ENCODE measurements around the gene NPDC1. TPM values are rescaled to one million over a fixed set of nuclear protein-coding genes. Genes with fewer than 3 reads are reported as not detected.

The NPDC1 gene
- total RNA-seq (2014; rRNA removed; shearing (Covaris generic)) (41.9 and 43.1 TPM in 2 replicates), polyA plus RNA-seq (2016; fragmentation: Nextera tagmentation; extraction: Ambion mirVana) (121 and 122 TPM in 2 replicates)

GRCh38 chr9:137046088-137046787 lies at the start of gene NPDC1:
TSS of gene NPDC1 (minus strand) at chr9:137046177. CDS start at chr9:137045989, 188 bp downstream.
- H3K9ac ChIP-seq = peak within 1 kb of the TSS; percentile 70
- H3K4me3 ChIP-seq = peak within 1 kb of the TSS; percentile 87
- TF ChIP-seq EZH2 (IDR thresholded peaks at IDR 0.05; ENCODE audit: insufficient read depth, poor library complexity, severe bottlenecking) (no peak), EZH2phosphoT487 (IDR thresholded peaks at IDR 0.05; ENCODE audit: insufficient read depth, low read depth) (no peak)
- peaks cover 25% of the 10 kb centered on the region for H3K79me2 ChIP-seq (ENCODE audit: insufficient read depth)
- H3K9me2 ChIP-seq (ENCODE audit: insufficient read depth) = no peaks in the 10 kb centered on the region
- no peaks in the 10 kb centered on the region for H3K36me3 ChIP-seq (ENCODE audit: low read depth)
- H3K9me3 ChIP-seq (ENCODE audit: low read depth) = no peaks in the 10 kb centered on the region
- H3K4me2 ChIP-seq (ENCODE audit: unreplicated experiment) = peak within 1 kb of the TSS; percentile 95
- WGBS, 2 experiments (ENCODE audit: low coverage in 1 of 2, low lambda C conversion rate in 2 of 2, missing lambda C conversion rate in 2 of 2) = 1 to 2% methylated on average over 43 to 45 of the region's 57 CpGs
- no peaks in the 10 kb centered on the region for H3F3A ChIP-seq (ENCODE audit: insufficient read depth)
- peak within 1 kb of the TSS; percentile 93 for H2AFZ ChIP-seq
- H4K20me1 ChIP-seq (ENCODE audit: insufficient read depth) = no peaks in the 10 kb centered on the region; the same call in 1 of the 2 replicates
- DNase-seq = peak; percentile 90
- peaks cover 8% of the 10 kb centered on the region; the same call in 1 of the 2 replicates for H3K4me1 ChIP-seq (ENCODE audit: insufficient read depth)
- H3K27me3 ChIP-seq (replicated peaks; ENCODE audit: insufficient read depth) = peaks cover 9% of the 10 kb centered on the region
- in situ Hi-C loops (cut with MboI) = no loop called here
- peak within 1 kb of the TSS; percentile 25 for H3K27ac ChIP-seq

GRCh38 chr9:137089232-137089947 lies 43.4 kb upstream of the NPDC1 start:
- H3K27me3 ChIP-seq (replicated peaks; ENCODE audit: insufficient read depth) = no peaks in the 10 kb centered on the region
- H3K4me3 ChIP-seq = no peak overlapping the region
- in situ Hi-C loops (cut with MboI) = no loop called here
- no peak overlapping the region for H3K4me2 ChIP-seq (ENCODE audit: unreplicated experiment)
- H3F3A ChIP-seq (ENCODE audit: insufficient read depth) = peaks cover 11% of the 10 kb centered on the region; the same call in 1 of the 2 replicates
- no peaks in the 10 kb centered on the region for H3K9me2 ChIP-seq (ENCODE audit: insufficient read depth)
- H3K36me3 ChIP-seq (ENCODE audit: low read depth) = peaks cover 5% of the 10 kb centered on the region; the same call in 1 of the 2 replicates
- no peak overlapping the region for H2AFZ ChIP-seq
- no peaks in the 10 kb centered on the region for H3K9me3 ChIP-seq (ENCODE audit: low read depth)
- no peaks in the 10 kb centered on the region for H4K20me1 ChIP-seq (ENCODE audit: insufficient read depth)
- WGBS, 2 experiments (ENCODE audit: low coverage in 1 of 2, low lambda C conversion rate in 2 of 2, missing lambda C conversion rate in 2 of 2) = 59 to 60% methylated on average over 11 of the region's 11 CpGs
- no peak overlapping the region for H3K9ac ChIP-seq
- peaks cover 18% of the 10 kb centered on the region for H3K4me1 ChIP-seq (ENCODE audit: insufficient read depth)
- TF ChIP-seq EZH2 (IDR thresholded peaks at IDR 0.05; ENCODE audit: insufficient read depth, poor library complexity, severe bottlenecking) (no peak), EZH2phosphoT487 (IDR thresholded peaks at IDR 0.05; ENCODE audit: insufficient read depth, low read depth) (no peak)
- H3K79me2 ChIP-seq (ENCODE audit: insufficient read depth) = peaks cover 44% of the 10 kb centered on the region
- DNase-seq = no peak
- no peak overlapping the region for H3K27ac ChIP-seq

GRCh38 chr9:137088121-137088520 lies 42.1 kb upstream of the NPDC1 start:
- no peak for TF ChIP-seq EZH2 (IDR thresholded peaks at IDR 0.05; ENCODE audit: insufficient read depth, poor library complexity, severe bottlenecking)
- no peak for TF ChIP-seq EZH2phosphoT487 (IDR thresholded peaks at IDR 0.05; ENCODE audit: insufficient read depth, low read depth)
- WGBS, 2 experiments (ENCODE audit: low coverage in 1 of 2, low lambda C conversion rate in 2 of 2, missing lambda C conversion rate in 2 of 2) = 91% methylated on average over 5 of the region's 5 CpGs
- no peaks in the 10 kb centered on the region for H3K9me2 ChIP-seq (ENCODE audit: insufficient read depth)
- peaks cover 5% of the 10 kb centered on the region; the same call in 1 of the 2 replicates for H3K36me3 ChIP-seq (ENCODE audit: low read depth)
- H3K79me2 ChIP-seq (ENCODE audit: insufficient read depth) = peaks cover 44% of the 10 kb centered on the region
- peak overlapping the region; percentile 79 for H3K4me3 ChIP-seq
- H3K9me3 ChIP-seq (ENCODE audit: low read depth) = no peaks in the 10 kb centered on the region
- DNase-seq = no peak
- H4K20me1 ChIP-seq (ENCODE audit: insufficient read depth) = no peaks in the 10 kb centered on the region
- H3K4me2 ChIP-seq (ENCODE audit: unreplicated experiment) = peak overlapping the region; percentile 93
- peaks cover 21% of the 10 kb centered on the region for H3F3A ChIP-seq (ENCODE audit: insufficient read depth)
- H3K27me3 ChIP-seq (replicated peaks; ENCODE audit: insufficient read depth) = no peaks in the 10 kb centered on the region
- H2AFZ ChIP-seq = peak overlapping the region; percentile 72; the same call in 1 of the 2 replicates
- no peak overlapping the region for H3K27ac ChIP-seq
- peaks cover 28% of the 10 kb centered on the region for H3K4me1 ChIP-seq (ENCODE audit: insufficient read depth)
- peak overlapping the region; percentile 92; the same call in 1 of the 2 replicates for H3K9ac ChIP-seq
- in situ Hi-C loops (cut with MboI) = no loop called here

GRCh38 chr9:137087409-137087925 lies 41.5 kb upstream of the NPDC1 start:
- peak overlapping the region; percentile 92 for H3K9ac ChIP-seq
- peaks cover 42% of the 10 kb centered on the region for H3K79me2 ChIP-seq (ENCODE audit: insufficient read depth)
- peak overlapping the region; percentile 88 for H3K27ac ChIP-seq
- H3K4me2 ChIP-seq (ENCODE audit: unreplicated experiment) = peak overlapping the region; percentile 93
- H3K4me3 ChIP-seq = peak overlapping the region; percentile 79
- WGBS, 2 experiments (ENCODE audit: low coverage in 1 of 2, low lambda C conversion rate in 2 of 2, missing lambda C conversion rate in 2 of 2) = 5% methylated on average over 22 of the region's 22 CpGs
- H3K27me3 ChIP-seq (replicated peaks; ENCODE audit: insufficient read depth) = no peaks in the 10 kb centered on the region
- H2AFZ ChIP-seq = peak overlapping the region; percentile 72
- H3K9me2 ChIP-seq (ENCODE audit: insufficient read depth) = no peaks in the 10 kb centered on the region
- peaks cover 27% of the 10 kb centered on the region for H3F3A ChIP-seq (ENCODE audit: insufficient read depth)
- H3K4me1 ChIP-seq (ENCODE audit: insufficient read depth) = peaks cover 34% of the 10 kb centered on the region
- in situ Hi-C loops (cut with MboI) = no loop called here
- H4K20me1 ChIP-seq (ENCODE audit: insufficient read depth) = no peaks in the 10 kb centered on the region
- TF ChIP-seq EZH2 (IDR thresholded peaks at IDR 0.05; ENCODE audit: insufficient read depth, poor library complexity, severe bottlenecking) = no peak
- no peak for TF ChIP-seq EZH2phosphoT487 (IDR thresholded peaks at IDR 0.05; ENCODE audit: insufficient read depth, low read depth)
- peak; percentile 40 for DNase-seq
- no peaks in the 10 kb centered on the region for H3K9me3 ChIP-seq (ENCODE audit: low read depth)
- H3K36me3 ChIP-seq (ENCODE audit: low read depth) = peaks cover 5% of the 10 kb centered on the region; the same call in 1 of the 2 replicates
